PC-3 (cell line): Measurements from ENCODE around the gene PSD.

Experiments used
- CTCF ChIP-seq: fragments of 300-600 bp; sonication (generic); conservative IDR thresholded peaks from 2 replicates; pipeline ENCODE4 v1.5.1; 2017; ENCODE audit warnings: antibody characterized with exemption, low read depth, mild to moderate bottlenecking, low read length
- EZH2 ChIP-seq: fragments of 300-600 bp; sonication (generic); IDR thresholded peaks from one replicate; pipeline ENCODE4 v1.6.1; 2017; ENCODE audit warnings: antibody characterized with exemption, mild to moderate bottlenecking, low read length; ENCODE audit not compliant: unreplicated experiment
- EZH2phosphoT487 ChIP-seq: fragments of 300-600 bp; sonication (generic); IDR thresholded peaks from 2 replicates; pipeline ENCODE4 v1.6.1; 2018; ENCODE audit warnings: mild to moderate bottlenecking, antibody characterized with exemption, low read length, borderline replicate concordance

DNA sequence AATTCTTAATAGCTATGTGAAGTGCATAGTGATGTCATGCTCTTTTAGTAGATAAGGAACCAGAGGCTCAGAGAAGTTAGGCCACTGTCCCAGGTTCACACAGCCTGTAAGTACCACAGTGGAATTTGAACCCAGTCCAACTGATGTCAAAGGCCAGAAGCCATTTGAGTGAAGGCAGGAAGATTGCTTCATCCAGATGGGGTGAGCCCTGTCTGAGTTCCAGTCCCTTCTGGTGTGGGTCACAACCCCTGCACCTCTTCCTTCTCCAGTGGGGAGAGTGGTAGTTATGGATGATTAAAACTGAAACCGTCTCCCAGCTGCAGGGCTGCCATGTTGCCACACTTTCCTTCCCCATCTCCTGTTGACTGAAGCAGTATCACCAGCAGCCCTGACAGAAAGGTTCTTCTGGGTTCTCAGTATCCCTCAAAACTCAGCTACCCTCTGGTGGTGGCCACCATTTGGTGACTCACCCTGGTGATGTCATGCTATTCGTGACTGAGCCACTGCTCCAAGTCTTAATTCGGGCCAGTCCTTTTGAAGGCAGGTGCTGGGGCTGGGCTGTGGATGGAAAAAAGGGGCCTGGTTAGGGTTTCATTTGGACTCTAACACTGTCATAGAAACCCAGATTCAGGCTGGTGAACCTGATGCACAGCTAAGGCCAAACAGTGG, 34.2 kb upstream of the PSD start:
- no peak for TF ChIP-seq CTCF
- TF ChIP-seq EZH2, result no peak
- TF ChIP-seq EZH2phosphoT487, result no peak
